Upper lobe of right lung (tissue), 1 donor: ENCODE data around the gene CEP68. TPM values are rescaled to one million over a fixed set of nuclear protein-coding genes. Genes with fewer than 3 reads are reported as not detected.
"Not testable (repeated sequence)": the region's sequence is repeated elsewhere in the genome, so short reads cannot be mapped to it uniquely, and the experiment has no call there.

Source experiments
- ATAC-seq: fragments of 200-7000 bp; cut with Tn5 transposase; one replicate; pipeline ENCODE4 v1.9.1; 2020; ENCODE audit warnings: mild to moderate bottlenecking, moderate library complexity
- DNase-seq: peaks from one replicate; pipeline ENCODE4 v3.0.0-alpha.2; 2020
- H3K27ac ChIP-seq: fragments of 200-600 bp; one replicate; pipeline ENCODE4 v1.8.0; 2022
- H3K27me3 ChIP-seq: fragments of 200-600 bp; one replicate; pipeline ENCODE4 v1.8.0; 2022; ENCODE audit warnings: mild to moderate bottlenecking
- H3K36me3 ChIP-seq: fragments of 200-600 bp; one replicate; pipeline ENCODE4 v1.8.0; 2022
- H3K4me1 ChIP-seq: fragments of 200-600 bp; one replicate; pipeline ENCODE4 v1.8.0; 2022
- H3K4me3 ChIP-seq: fragments of 200-600 bp; one replicate; pipeline ENCODE4 v1.8.0; 2022; ENCODE audit warnings: mild to moderate bottlenecking
- H3K9me3 ChIP-seq: fragments of 200-600 bp; one replicate; pipeline ENCODE4 v1.8.0; 2022
- CTCF ChIP-seq: fragments of 200-600 bp; IDR thresholded peaks from one replicate; pipeline ENCODE4 v1.8.0; 2022; ENCODE audit warnings: antibody characterized with exemption
- intact Hi-C: fragments of 100-400 bp; cut with DNase I; formaldehyde crosslinking; loops from one replicate; pipeline ENCODE4 v1.11.0; 2022
- total RNA-seq: library from RNA; stranded (reverse); fragmentation: NEBNext Ultra II Directional; extraction: Animal tissue kit (Norgen Biotek cat#: 25700); gene quantifications from one replicate; pipeline ENCODE4 v1.2.1, GENCODE V29; 2021
- donor health status: DM: no; HTN: yes; CAD: no; lungs with severe emphysema.

The CEP68 gene
- total RNA-seq, 1 donor from 2014 or later: 16.0 TPM

- no peaks in the 10 kb centered on the region for H3K9me3 ChIP-seq
- no peak for TF ChIP-seq CTCF
- H3K27me3 ChIP-seq: no peaks in the 10 kb centered on the region
- peaks cover 8% of the 10 kb centered on the region for H3K36me3 ChIP-seq
- H3K4me1 ChIP-seq: peaks cover 6% of the 10 kb centered on the region
- ATAC-seq (peak; percentile 81), DNase-seq (peak; percentile 78)
- H3K27ac ChIP-seq: peak overlapping the region; percentile 55
- H3K4me3 ChIP-seq: no peak overlapping the region
- intact Hi-C loops: no loop called here
These were observed 38.1 kb upstream of the CEP68 start for GRCh38 chr2:65018141-65018582.

- intact Hi-C loops: no loop called here
- TF ChIP-seq CTCF: no peak
- ATAC-seq (no peak), DNase-seq (no peak)
- no peak overlapping the region for H3K27ac ChIP-seq
- no peaks in the 10 kb centered on the region for H3K27me3 ChIP-seq
- H3K36me3 ChIP-seq: peaks cover 8% of the 10 kb centered on the region
- no peak overlapping the region for H3K4me3 ChIP-seq
- H3K4me1 ChIP-seq: peaks cover 6% of the 10 kb centered on the region
- H3K9me3 ChIP-seq: no peaks in the 10 kb centered on the region
These were observed 37.2 kb upstream of the CEP68 start for GRCh38 chr2:65019010-65019409.

- intact Hi-C loops: no loop called here
- Histone ChIP-seq H3K9me3 (no peaks in the 10 kb centered on the region), H3K27ac (no peak overlapping the region), H3K4me1 (peaks cover 6% of the 10 kb centered on the region), H3K4me3 (no peak overlapping the region), H3K27me3 (no peaks in the 10 kb centered on the region), H3K36me3 (peaks cover 8% of the 10 kb centered on the region)
- no peak for TF ChIP-seq CTCF
- ATAC-seq (no peak), DNase-seq (no peak)
These were observed 36.5 kb upstream of the CEP68 start for GRCh38 chr2:65019675-65020195.

GRCh38 chr2:65020251-65020650, 36.0 kb upstream of the CEP68 start:
- ATAC-seq, H3K27me3 ChIP-seq, H3K27ac ChIP-seq, DNase-seq, H3K9me3 ChIP-seq, H3K4me3 ChIP-seq, H3K4me1 ChIP-seq, intact Hi-C loops, H3K36me3 ChIP-seq: not testable (repeated sequence)

- ATAC-seq (no peak), DNase-seq (no peak)
- Histone ChIP-seq H3K9me3 (no peaks in the 10 kb centered on the region), H3K36me3 (peaks cover 8% of the 10 kb centered on the region), H3K27me3 (no peaks in the 10 kb centered on the region), H3K4me1 (peaks cover 6% of the 10 kb centered on the region), H3K4me3 (no peak overlapping the region), H3K27ac (no peak overlapping the region)
- intact Hi-C loops: no loop called here
- no peak for TF ChIP-seq CTCF
These were observed 35.2 kb upstream of the CEP68 start for GRCh38 chr2:65020943-65021528.

GRCh38 chr2:65021709-65022108, 34.5 kb upstream of the CEP68 start:
- H3K27me3 ChIP-seq: no peaks in the 10 kb centered on the region
- no peak overlapping the region for H3K27ac ChIP-seq
- ATAC-seq: no peak
- peaks cover 6% of the 10 kb centered on the region for H3K4me1 ChIP-seq
- H3K9me3 ChIP-seq: no peaks in the 10 kb centered on the region
- peaks cover 8% of the 10 kb centered on the region for H3K36me3 ChIP-seq
- no peak for TF ChIP-seq CTCF
- DNase-seq: no peak
- intact Hi-C loops: no loop called here
- no peak overlapping the region for H3K4me3 ChIP-seq
